SHP77 treated with DMSO at 0.1 percent for 48 hours (cell line): ENCODE data around the gene PRTG.
"Not testable (repeated sequence)": the region's sequence is repeated elsewhere in the genome, so short reads cannot be mapped to it uniquely, and the experiment has no call there.

ENCODE experiments used
- DNase-seq: peaks from one replicate; lab custom pipeline; 2025; lab: John Stamatoyannopoulos, UW

PRTG gene, protein sequence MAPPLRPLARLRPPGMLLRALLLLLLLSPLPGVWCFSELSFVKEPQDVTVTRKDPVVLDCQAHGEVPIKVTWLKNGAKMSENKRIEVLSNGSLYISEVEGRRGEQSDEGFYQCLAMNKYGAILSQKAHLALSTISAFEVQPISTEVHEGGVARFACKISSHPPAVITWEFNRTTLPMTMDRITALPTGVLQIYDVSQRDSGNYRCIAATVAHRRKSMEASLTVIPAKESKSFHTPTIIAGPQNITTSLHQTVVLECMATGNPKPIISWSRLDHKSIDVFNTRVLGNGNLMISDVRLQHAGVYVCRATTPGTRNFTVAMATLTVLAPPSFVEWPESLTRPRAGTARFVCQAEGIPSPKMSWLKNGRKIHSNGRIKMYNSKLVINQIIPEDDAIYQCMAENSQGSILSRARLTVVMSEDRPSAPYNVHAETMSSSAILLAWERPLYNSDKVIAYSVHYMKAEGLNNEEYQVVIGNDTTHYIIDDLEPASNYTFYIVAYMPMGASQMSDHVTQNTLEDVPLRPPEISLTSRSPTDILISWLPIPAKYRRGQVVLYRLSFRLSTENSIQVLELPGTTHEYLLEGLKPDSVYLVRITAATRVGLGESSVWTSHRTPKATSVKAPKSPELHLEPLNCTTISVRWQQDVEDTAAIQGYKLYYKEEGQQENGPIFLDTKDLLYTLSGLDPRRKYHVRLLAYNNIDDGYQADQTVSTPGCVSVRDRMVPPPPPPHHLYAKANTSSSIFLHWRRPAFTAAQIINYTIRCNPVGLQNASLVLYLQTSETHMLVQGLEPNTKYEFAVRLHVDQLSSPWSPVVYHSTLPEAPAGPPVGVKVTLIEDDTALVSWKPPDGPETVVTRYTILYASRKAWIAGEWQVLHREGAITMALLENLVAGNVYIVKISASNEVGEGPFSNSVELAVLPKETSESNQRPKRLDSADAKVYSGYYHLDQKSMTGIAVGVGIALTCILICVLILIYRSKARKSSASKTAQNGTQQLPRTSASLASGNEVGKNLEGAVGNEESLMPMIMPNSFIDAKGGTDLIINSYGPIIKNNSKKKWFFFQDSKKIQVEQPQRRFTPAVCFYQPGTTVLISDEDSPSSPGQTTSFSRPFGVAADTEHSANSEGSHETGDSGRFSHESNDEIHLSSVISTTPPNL

DNA sequence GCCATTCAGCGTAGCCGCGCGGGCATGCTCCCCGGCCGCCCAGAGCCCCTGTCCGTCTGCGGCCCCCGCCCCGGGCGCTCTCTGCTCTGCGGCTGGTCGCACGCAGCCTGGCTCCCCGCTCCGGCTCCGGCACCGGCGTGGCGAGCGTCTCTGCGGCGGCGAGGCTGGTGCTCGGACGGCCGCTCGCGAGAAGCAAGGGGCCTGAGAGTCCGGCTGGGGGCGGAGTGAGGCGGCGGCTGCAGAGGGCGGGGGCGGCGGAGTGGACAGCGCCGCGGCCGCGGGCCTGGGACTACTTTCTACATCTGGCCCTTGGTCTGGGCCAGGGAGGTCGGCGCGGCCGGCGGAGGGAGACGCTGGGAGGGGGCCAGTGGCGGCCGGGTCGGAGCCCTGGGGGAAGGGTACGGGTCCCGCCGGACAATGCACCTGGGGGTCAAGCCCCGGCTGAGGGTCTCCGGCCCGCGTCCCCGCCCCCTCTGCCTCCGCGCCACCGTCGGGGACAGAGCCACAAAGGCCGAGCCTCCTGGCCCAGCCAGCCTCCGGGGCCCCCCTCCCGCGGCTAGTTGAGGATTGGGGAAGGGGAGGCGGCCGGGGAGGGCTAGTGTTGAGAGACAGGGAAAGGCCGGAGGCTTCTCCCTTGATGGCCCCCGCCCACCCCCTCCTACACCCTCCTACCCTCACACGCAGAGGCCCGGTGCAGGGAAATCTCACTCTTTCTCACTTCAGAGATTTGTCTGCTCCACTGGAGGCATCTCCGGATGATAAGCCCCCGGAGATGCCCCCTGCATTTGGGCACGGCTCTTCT, at the start of gene PRTG:
Gene PRTG (minus strand): TSS at position 226 of the 802 bp plus-strand sequence. CDS start 221 bp downstream, at position 5.
- peak; percentile 47 for DNase-seq

DNA sequence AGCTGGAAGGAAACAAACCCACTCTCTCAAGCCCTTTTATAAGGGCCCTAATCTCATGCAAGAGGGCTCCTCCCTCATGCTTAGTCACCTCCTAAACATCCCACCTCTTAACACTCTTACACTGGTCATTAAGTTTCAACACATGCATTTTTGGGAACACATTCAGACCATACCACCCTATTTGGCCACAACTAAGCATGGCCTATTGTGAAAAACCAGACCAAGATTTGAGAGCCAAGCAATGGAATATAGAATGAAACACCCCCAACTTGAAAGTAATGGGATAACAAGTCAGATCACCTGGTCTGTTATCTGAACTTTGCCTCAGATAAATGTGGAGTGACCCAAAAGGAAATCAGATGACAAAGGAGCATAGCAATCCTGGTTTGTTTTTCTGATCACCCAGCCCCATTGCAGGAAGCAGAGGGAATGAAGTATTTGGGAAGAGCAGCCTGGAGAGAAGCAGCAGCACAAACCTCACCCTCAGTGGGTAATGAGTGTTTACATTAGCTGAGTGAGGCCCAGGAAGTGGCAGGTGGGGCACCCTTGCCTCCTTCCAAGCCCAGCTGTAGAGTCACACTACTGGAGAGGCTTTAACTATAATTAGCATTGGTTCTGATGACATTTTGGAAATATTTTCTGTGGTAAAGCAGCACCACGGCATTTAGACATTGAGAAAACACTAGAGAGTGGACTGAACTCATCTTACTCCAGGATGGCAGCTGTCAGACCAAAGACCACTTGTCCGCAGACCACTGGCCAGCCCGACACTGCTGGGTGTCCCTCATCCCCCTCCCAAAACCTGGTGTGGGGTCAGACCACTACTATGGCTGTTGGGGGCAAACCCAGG, 48.8 kb upstream of the PRTG start:
- peak; percentile 69 for DNase-seq

DNA sequence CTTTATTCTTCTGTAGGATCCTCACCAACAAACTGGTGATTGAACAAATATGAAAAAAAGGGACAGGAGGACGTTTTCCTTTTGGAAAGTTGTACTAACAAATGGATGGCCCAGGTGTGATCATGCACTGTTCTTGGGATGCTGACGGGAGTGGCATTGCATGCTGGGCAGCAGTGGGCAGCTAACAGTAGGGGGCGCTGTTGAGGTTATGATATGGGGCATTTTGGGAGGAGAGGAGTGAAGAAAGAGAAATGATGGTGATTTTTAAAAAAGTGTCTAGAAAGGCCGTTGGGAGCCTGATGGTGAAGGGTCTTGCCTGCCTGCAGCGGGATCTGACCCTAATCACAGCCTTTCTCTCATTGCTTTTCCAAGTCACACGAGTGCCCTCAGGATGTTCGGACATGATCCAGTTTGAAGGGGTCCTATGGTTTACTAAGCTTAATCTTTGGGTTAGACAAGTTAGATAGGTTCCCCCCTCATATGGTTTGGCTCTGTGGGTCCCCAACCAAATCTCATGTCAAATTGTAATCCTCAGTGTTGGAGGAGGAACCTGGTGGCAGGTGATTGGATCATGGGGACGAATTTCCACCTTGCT, 46.2 kb upstream of the PRTG start:
- no peak for DNase-seq

DNA sequence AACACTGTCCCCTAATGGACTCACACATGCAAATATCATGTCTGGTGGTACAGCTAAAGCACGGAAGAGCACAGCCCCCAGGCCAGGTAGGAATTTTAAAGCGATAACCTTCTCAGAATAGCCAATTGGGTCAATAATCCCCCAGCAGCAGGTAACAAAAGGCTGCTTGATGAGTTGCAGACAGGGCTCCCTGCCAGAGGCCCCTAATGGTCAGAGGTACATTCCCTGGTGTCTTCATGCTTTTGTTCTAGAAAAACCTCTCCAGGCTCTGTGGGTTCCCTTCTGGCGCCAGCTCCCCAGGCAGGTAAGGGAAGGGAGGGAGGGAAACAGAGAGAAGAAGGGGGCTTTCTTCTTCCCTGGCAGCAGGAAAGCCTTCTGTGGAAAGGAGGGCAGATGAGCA, 43.4 kb upstream of the PRTG start:
- no peak for DNase-seq

DNA sequence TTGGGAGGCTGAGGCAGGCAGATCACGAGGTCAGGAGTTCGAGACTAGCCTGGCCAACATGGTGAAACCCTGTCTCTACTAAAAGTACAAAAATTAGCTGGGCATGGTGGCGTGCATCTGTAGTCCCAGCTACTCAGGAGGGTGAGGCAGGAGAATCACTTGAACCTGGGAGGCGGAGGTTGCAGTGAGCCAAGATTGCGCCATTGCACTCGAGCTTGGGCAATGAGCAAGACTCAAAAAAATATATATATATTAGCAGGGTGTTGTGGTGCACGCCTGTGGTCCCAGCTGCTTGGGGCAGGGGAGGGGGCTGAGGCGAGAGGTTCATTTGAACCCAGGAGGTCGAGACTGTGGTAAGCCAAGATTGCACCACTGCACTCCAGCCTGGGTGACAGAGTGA, 42.6 kb upstream of the PRTG start:
- not testable (repeated sequence) for DNase-seq

DNA sequence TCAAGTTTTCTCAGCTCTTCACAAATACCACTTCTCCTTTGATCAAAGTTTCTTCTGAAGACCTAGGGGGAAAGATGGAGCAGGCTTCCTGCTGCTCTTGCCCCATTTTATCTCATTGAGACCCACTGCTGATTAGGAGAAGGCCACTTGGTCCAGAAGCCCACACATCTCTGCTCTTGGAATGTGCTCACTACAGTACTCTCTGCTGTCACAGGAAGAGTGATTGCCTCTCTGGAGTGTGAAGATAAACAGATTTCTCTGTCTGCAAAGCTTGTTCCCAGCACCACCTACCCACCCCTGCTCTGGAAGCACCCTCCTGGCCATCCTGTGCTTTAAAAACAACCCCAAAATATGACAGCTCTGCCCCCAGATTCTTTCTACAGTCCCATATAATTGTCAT, 41.3 kb upstream of the PRTG start:
- no peak for DNase-seq

DNA sequence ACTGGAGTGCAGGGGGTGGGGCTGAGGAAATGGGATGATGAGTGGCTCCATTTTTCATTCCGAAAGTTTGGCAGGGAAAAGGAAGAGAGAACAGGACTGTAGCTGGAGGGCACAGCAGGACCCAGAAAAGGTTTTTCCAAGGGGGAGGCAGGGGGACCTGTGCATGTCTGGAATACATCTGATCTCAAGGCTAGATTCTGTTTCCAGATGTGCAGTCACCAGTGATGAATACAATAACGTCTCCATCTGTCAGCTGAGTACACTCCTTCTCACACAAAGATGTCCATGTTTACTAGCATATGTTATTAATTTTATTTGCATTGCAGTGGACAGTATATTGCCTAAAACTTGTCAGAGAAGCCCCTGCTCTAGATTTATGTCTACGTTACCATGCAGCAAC, 39.9 kb upstream of the PRTG start:
- no peak for DNase-seq

DNA sequence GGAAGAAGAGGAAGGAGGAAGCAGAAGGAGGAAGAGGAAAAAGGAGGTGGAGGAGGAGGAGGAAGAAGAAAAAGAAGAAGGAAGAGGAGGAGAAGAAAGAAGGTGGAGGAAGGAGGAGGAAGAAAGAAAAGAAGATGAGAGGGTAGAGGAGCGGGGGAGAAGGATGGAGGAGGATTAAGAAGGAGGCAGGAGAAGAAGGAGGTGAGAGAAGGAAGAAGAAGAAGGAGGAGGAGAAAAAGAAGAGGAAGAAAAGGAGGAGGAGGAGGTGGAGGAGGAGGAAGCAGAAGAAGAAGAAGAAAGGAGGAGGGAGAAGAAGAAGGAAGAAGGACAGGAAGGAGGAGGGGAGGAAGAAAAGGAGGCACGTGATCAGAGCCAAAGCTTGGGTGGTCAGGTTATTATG, 37.3 kb upstream of the PRTG start:
- DNase-seq = no peak

DNA sequence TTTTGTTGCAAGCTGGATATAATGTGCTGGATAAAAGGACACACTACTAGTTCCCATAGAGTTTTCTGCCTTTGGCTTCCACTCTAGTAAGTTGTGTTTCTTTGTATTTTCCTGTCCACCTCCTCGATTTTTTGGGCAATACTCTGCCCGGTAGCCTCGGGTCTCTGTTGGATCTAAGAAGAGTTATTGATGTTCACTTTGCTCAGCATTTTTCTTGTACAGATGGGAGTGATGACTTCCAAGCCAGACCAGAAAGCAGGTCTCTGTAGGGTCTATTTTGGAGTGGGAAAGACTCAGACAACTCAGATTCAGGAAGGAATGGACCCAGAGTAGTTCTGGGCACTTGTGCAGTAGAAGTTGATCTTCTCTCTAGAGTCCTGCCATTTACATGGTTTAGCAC, 36.0 kb upstream of the PRTG start:
- DNase-seq = no peak

DNA sequence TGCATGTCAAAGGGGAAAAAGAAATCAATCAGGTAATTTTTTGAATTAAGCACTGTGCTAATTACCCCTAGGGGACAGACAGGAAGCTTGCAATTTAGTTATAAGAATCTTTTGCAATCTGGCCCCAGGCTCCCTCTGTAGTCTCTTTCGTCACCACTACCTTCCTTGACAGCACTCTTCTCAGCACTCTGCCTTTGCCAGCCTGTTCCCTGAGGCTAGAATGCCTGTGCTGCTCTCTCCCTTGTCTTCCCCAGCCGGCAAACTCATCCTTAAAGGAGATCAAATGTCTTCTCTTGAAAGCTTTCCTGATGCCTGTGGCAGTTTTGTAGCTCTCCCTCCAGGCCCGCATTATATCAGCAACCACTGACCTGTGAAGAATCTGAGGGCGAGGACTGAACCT, 32.4 kb upstream of the PRTG start:
- no peak for DNase-seq

DNA sequence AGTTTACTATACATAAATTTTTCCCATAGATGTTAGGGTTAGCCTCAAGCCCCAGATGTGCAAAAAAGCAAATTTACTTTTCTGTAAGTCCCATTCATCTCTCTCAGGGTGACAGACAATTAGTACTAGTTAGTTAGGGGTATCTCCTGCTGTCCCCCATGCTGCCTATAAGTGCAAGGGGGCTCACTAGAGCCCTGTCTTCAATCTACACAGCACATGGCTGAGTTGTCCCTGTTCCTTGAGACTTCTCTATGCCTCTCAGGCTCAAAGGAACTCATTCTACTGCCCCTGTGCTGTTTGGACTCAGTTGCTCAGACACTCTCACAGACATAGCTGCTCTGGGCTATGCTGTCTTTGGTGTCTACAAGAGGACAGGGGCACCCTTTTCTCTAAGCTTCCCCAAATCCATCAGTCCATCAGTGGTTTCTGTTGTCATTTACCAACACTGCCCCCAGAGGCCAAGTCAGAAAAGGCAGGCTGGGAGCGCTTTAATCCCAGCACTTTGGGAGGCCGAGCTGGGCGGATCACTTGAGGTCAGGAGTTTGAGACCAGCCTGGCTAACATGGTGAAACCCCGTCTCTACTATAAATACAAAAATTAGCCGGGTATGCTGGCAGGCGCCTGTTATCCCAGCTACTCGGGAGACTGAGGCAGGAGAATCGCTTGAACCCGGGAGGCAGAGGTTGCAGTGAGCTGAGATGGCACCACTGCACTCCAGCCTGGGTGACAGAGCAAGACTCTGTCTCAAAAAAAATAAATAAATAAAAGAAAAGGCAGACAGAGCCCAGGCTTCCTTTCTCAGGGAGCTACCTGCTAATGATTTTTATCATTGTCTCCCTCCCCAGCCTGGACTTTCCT, 31.4 kb upstream of the PRTG start:
- DNase-seq = no peak

DNA sequence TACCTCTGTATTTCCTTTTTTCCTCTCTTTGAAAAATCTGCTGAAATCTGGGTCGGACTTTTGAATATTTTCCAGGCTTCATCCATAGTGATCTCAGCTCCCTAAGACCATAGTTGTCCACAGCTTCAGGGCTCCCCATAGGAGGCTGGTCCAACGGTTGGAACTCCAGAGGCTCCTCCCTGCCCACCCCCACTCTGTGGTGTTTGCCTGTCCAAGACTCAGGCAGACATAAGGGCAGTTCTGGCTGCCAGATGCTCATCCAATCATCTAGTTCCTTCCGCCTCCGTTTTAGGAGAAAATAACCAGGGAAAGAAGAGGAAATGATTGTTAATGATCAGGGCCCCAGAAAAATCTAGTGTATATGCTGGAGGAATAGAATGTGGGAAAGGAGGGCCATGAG, 27.9 kb upstream of the PRTG start:
- no peak for DNase-seq

DNA sequence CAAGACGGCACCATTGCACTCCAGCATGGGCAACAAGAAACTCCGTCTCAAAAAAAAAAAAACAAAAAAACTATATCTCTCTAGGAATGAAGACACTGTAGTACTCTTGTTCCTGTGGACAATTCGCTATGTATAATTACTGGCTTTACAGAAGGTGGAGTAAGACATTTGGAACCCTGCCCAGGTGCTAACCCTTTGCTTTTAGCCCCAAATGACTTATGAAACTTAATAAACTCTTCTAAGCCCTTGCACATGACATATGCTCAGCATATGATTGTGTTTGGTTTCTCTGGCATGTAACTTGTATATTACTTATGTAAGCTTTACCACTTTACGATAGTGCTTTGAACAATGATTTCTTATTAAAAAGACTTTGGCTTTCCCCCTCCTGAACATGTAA, 27.3 kb upstream of the PRTG start:
- DNase-seq = no peak

DNA sequence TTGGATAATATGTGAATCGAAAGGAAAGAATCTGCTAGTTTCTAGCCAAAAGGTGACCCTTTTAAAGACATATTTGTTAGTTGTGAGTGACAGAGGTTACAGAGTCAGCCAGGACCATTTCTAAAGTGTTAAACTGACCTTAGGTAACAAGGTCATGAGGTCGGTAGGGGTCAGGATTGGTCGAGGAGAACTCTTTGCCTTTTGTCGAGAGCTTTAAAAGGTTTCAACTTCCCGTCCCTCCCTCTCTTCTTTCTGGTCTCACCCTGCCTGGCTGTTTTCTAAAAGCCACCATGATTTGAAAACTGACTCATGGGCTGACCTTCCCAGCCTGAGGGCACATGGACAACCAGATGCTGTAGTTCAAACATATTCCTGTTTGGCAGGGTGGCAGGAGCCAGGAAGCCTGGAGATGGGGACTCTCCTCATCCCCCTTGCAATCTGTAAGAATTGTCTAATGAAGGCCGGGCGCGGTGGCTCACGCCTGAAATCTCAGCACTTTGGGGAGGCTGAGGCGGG, 25.8 kb upstream of the PRTG start:
- DNase-seq = no peak

DNA sequence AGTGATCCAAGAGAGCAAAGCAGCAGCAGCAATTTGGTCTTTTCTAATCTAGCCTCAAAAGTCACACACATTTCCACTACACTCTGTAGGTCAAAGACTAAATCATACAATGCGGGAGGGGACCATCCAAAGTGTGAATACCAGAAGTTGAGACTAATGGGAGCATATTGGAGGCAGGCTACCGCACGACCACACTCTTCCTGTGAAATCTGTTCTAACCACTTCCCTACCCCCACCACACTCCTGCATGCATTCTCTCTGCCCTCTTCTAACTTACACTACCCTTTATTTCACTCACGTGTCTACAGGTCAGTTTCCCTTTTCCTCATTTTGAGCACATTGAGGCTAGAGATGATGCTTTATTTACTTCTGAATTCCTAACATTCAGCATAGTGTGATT, 23.7 kb upstream of the PRTG start:
- no peak for DNase-seq

DNA sequence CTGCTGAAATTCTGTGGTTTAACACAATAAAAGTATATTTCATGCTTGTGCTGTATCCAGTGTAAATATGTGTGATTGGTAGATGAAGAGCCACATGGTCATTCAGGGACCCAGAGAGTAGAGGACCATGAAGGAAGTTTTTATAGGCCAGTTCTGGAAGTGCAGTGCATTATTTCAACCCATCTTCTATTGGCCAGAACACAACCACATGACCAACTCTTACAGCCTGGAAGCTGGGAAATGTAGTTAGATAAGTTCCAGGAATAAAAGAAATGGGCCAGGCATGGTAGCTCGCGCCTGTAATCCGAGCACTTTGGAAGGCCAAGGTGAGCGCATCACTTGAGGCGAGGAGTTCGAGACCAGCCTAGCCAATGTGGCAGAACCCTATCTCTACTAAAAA, 21.4 kb upstream of the PRTG start:
- no peak for DNase-seq

DNA sequence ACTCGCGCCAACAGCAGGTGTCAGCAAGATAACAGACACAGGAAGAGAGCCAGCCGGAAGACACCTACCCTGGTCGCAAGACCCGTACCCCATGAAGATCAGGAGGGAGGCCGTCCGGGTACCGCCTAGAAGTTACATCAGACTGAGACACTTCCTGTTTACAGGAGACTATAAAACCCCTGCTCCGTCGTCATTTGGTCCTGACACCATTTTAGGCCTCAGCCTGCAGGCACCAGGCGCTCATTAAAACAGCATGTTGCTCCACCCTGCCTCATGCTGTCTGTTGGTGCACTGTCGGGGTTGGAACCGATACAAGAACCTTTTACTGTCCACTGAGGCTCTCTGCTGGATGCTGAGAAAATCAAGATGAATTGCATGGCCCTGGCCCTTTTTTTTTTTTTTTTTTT, 15.6 kb upstream of the PRTG start:
- no peak for DNase-seq

DNA sequence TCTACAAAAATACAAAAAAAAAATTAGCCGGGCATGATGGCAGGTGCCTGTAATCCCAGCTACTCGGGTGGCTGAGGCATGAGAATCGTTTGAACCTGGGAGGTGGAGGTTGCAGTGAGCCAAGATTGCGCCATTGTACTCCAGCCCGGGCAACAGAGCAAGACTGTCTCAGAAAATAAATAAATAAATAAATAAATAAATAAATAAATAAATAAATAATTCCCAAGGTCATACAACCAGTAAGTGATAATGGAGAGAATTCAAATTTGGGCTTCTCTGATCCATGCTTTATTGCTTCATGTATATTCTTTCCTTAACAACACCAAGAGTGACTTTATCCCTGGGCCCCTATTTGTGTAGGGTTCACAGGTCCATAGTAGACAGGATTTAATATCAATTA, 10.5 kb upstream of the PRTG start:
- not testable (repeated sequence) for DNase-seq

DNA sequence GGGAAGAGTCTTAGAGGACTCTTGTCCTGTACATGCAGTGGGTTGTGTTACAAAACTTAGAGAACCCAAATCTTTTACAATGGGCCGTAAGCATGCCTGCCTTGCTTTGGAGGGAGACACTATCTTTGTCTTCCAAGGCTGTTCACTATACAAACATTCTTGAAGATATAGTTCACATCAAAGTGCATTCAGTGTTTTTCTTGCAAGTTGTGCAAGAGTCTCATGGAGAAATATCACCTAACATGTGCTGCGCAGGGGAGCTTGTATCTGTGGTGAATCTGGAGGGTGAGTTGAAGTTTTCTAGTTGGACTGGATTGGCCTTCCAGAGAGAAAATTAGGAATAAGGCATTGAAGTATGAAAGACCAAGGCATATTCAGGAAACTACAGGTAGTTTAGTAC, 7.8 kb upstream of the PRTG start:
- DNase-seq = no peak
